Measurements from ENCODE around the gene PTPRN2.

The PTPRN2 gene

GRCh38 chr7:158424531-158424930 is 163.1 kb downstream of the PTPRN2 start:
- H3K4me2 ChIP-seq (ENCODE audit: low read length), result no peak overlapping the region
- no peaks in the 10 kb centered on the region for H3K36me3 ChIP-seq (ENCODE audit: control insufficient read depth, insufficient read depth, low read length)
- no peak overlapping the region for H2AFZ ChIP-seq
- no peak overlapping the region for H3K9ac ChIP-seq
- no peak overlapping the region for H3K4me3 ChIP-seq (ENCODE audit: low read depth, low read length)
- H3K79me2 ChIP-seq, result no peaks in the 10 kb centered on the region
- H3K9me3 ChIP-seq (ENCODE audit: control insufficient read depth, low read length), result no peaks in the 10 kb centered on the region
- H3K27me3 ChIP-seq (ENCODE audit: control insufficient read depth, insufficient read depth, low read length), result no peaks in the 10 kb centered on the region
- H3K4me1 ChIP-seq, result no peaks in the 10 kb centered on the region
- H3K27ac ChIP-seq, result no peak overlapping the region
- no peak for TF ChIP-seq CTCF (IDR thresholded peaks at IDR 0.05)

- Histone ChIP-seq H3K36me3 (ENCODE audit: control insufficient read depth, insufficient read depth, low read length) (no peaks in the 10 kb centered on the region), H3K4me3 (ENCODE audit: low read depth, low read length) (no peak overlapping the region)
Observed at GRCh38 chr7:158424011-158424410, 163.6 kb downstream of the PTPRN2 start.

GRCh38 chr7:158422887-158423560 is 164.6 kb downstream of the PTPRN2 start:
- Histone ChIP-seq H3K4me3 (ENCODE audit: low read depth, low read length) (no peak overlapping the region), H3K27ac (no peak overlapping the region), H2AFZ (no peak overlapping the region), H3K9ac (no peak overlapping the region), H3K79me2 (no peaks in the 10 kb centered on the region), H3K36me3 (ENCODE audit: control insufficient read depth, insufficient read depth, low read length) (no peaks in the 10 kb centered on the region), H3K9me3 (ENCODE audit: control insufficient read depth, low read length) (no peaks in the 10 kb centered on the region), H3K27me3 (ENCODE audit: control insufficient read depth, insufficient read depth, low read length) (no peaks in the 10 kb centered on the region), H3K4me2 (ENCODE audit: low read length) (no peak overlapping the region), H3K4me1 (no peaks in the 10 kb centered on the region)
- TF ChIP-seq CTCF (IDR thresholded peaks at IDR 0.05), result no peak

More at GRCh38 chr7:158424011-158424410, 163.6 kb downstream of the PTPRN2 start:
- Histone ChIP-seq H3K27ac (no peak overlapping the region), H3K9ac (no peak overlapping the region), H3K9me3 (ENCODE audit: control insufficient read depth, low read length) (no peaks in the 10 kb centered on the region), H3K27me3 (ENCODE audit: control insufficient read depth, insufficient read depth, low read length) (no peaks in the 10 kb centered on the region), H3K4me1 (no peaks in the 10 kb centered on the region), H2AFZ (no peak overlapping the region), H3K4me2 (ENCODE audit: low read length) (no peak overlapping the region), H3K79me2 (no peaks in the 10 kb centered on the region)
- no peak for TF ChIP-seq CTCF (IDR thresholded peaks at IDR 0.05)

GRCh38 chr7:158422196-158422886 is 165.3 kb downstream of the PTPRN2 start:
- H2AFZ ChIP-seq, result no peak overlapping the region
- no peaks in the 10 kb centered on the region for H3K79me2 ChIP-seq
- H3K4me3 ChIP-seq (ENCODE audit: low read depth, low read length), result no peak overlapping the region
- H3K27ac ChIP-seq, result no peak overlapping the region
- no peaks in the 10 kb centered on the region for H3K27me3 ChIP-seq (ENCODE audit: control insufficient read depth, insufficient read depth, low read length)
- H3K36me3 ChIP-seq (ENCODE audit: control insufficient read depth, insufficient read depth, low read length), result no peaks in the 10 kb centered on the region
- H3K4me2 ChIP-seq (ENCODE audit: low read length), result no peak overlapping the region
- no peak overlapping the region for H3K9ac ChIP-seq
- H3K9me3 ChIP-seq (ENCODE audit: control insufficient read depth, low read length), result no peaks in the 10 kb centered on the region
- no peak for TF ChIP-seq CTCF (IDR thresholded peaks at IDR 0.05)
- H3K4me1 ChIP-seq, result no peaks in the 10 kb centered on the region

Measured in parathyroid adenoma (tissue), 2 donors.